AG04450 (cell line): ENCODE data around the gene PITHD1. TPM values are rescaled to one million over a fixed set of nuclear protein-coding genes. Genes with fewer than 3 reads are reported as not detected.

Experiments
- CTCF ChIA-PET: fragments of 300-600, 350-600 bp; formaldehyde crosslinking; extraction: SDS; loops from one replicate; lab custom pipeline; 2022; ENCODE audit warnings: antibody characterized with exemption, inconsistent platforms; lab: Charles Lee
- POLR2A ChIA-PET: fragments of 350-600 bp; formaldehyde crosslinking; extraction: SDS; loops from one replicate; lab custom pipeline; 2021; ENCODE audit warnings: antibody characterized with exemption, inconsistent platforms; lab: Yijun Ruan, JAX
- DNase-seq: peaks from one replicate; pipeline ENCODE4 v3.0.0-alpha.2; 2011; ENCODE audit warnings: low read depth, low spot score
- H3K27ac ChIP-seq: one replicate; pipeline ENCODE4 v1.5.1; 2012; ENCODE audit warnings: low read depth, low read length, control low read depth
- H3K27me3 ChIP-seq: one replicate; pipeline ENCODE4 v1.6.0; 2012; ENCODE audit warnings: low read length; ENCODE audit not compliant: control insufficient read depth, insufficient read depth
- H3K4me3 ChIP-seq: 2 replicates; pipeline ENCODE4 v1.5.1; 2011; ENCODE audit warnings: mild to moderate bottlenecking, low read depth, low read length, control low read depth
- H3K9me3 ChIP-seq: 2 replicates; pipeline ENCODE4 v1.5.1; 2012; ENCODE audit warnings: low read length; ENCODE audit not compliant: control insufficient read depth, insufficient read depth
- CTCF ChIP-seq: IDR thresholded peaks from 2 replicates; pipeline ENCODE4 v1.5.1; 2011; ENCODE audit warnings: low read depth, low read length, control low read depth, inconsistent platforms
- polyA plus RNA-seq: library from polyadenylated mRNA; depleted of rRNA; stranded (reverse); fragments of >200 nt; gene quantifications from 2 replicates; pipeline ENCODE4 v1.2.3, GENCODE V29; 2011

PITHD1 gene
- polyA plus RNA-seq, 1 experiment = 41.1 TPM

GRCh38 chr1:23806280-23806679 lies 28.1 kb downstream of the PITHD1 start:
- no peak for DNase-seq
- H3K27me3 ChIP-seq = no peaks in the 10 kb centered on the region
- H3K27ac ChIP-seq = no peak overlapping the region
- CTCF ChIA-PET = interaction anchor here (0.7 to 1.6 kb wide), 3 partner anchors 8 to 110 kb away, joined by 3 to 5 read pairs (median 4); no protein-coding TSS in a partner anchor
- H3K4me3 ChIP-seq = no peak overlapping the region
- no peaks in the 10 kb centered on the region for H3K9me3 ChIP-seq
- POLR2A ChIA-PET = interaction anchor here (1.4 kb wide), 1 partner anchor 19 kb away, joined by 5 read pairs; the partner anchor contains the start of gene HMGCL
- TF ChIP-seq CTCF = no peak

- H3K4me3 ChIP-seq = no peak overlapping the region
- no peaks in the 10 kb centered on the region for H3K27me3 ChIP-seq
- POLR2A ChIA-PET = interaction anchor here (1.4 kb wide), 1 partner anchor 18 kb away, joined by 5 read pairs; the partner anchor contains the start of gene HMGCL
- TF ChIP-seq CTCF = no peak
- no peak for DNase-seq
- CTCF ChIA-PET = interaction anchor here (0.5 to 1.1 kb wide), 2 partner anchors 109 to 113 kb away, joined by 4 to 5 read pairs; no protein-coding TSS in a partner anchor
- no peaks in the 10 kb centered on the region for H3K9me3 ChIP-seq
- no peak overlapping the region for H3K27ac ChIP-seq
Measured at GRCh38 chr1:23807453-23807852, 29.2 kb downstream of the PITHD1 start.

- ChIA-PET POLR2A (interaction anchor here (0.8 kb wide), 1 partner anchor 32 kb away, joined by 3 read pairs; no protein-coding TSS in a partner anchor), CTCF (interaction anchor here (0.6 to 1.7 kb wide), 10 partner anchors 9 to 218 kb away, joined by 3 to 9 read pairs (median 4); partner anchors contain the start of gene GALE)
- Histone ChIP-seq H3K9me3 (no peaks in the 10 kb centered on the region), H3K27me3 (no peaks in the 10 kb centered on the region), H3K4me3 (no peak overlapping the region), H3K27ac (no peak overlapping the region)
- TF ChIP-seq CTCF = peak; percentile 73
- no peak for DNase-seq
Measured at GRCh38 chr1:23809751-23810171, 31.5 kb downstream of the PITHD1 start.

- ChIA-PET POLR2A (interaction anchor here (0.7 to 0.9 kb wide), 2 partner anchors 9 to 15 kb away, joined by 3 read pairs; partner anchors contain the start of gene HMGCL), CTCF (interaction anchor here (0.7 to 1.7 kb wide), 7 partner anchors 8 to 106 kb away, joined by 3 to 8 read pairs (median 4); no protein-coding TSS in a partner anchor)
- H3K27me3 ChIP-seq = no peaks in the 10 kb centered on the region
- no peak for DNase-seq
- no peak overlapping the region for H3K27ac ChIP-seq
- TF ChIP-seq CTCF = peak; percentile 59
- no peaks in the 10 kb centered on the region for H3K9me3 ChIP-seq
- H3K4me3 ChIP-seq = no peak overlapping the region
Measured at GRCh38 chr1:23810818-23811540, 32.8 kb downstream of the PITHD1 start.
